Ishikawa (cell line): ENCODE results near the gene RAB31.
A peak's percentile ranks its signal among the peaks of the same experiment; 100 is the strongest.

ENCODE experiments used
- CEBPB ChIP-seq: IDR thresholded peaks from 2 replicates; pipeline ENCODE4 v1.6.1; 2012
- CREB1 ChIP-seq: IDR thresholded peaks from 2 replicates; pipeline ENCODE4 v1.6.1; 2012; ENCODE audit warnings: low read depth
- EGR1 ChIP-seq: IDR thresholded peaks from 2 replicates; pipeline ENCODE4 v1.6.1; 2012
- EP300 ChIP-seq: IDR thresholded peaks from 2 replicates; pipeline ENCODE4 v1.6.1; 2012; ENCODE audit warnings: borderline replicate concordance
- FOXM1 ChIP-seq: IDR thresholded peaks from 2 replicates; pipeline ENCODE4 v1.6.1; 2012; ENCODE audit warnings: low read depth, borderline replicate concordance
- MAX ChIP-seq: IDR thresholded peaks from 2 replicates; pipeline ENCODE4 v1.6.1; 2012
- NFIC ChIP-seq: IDR thresholded peaks from 2 replicates; pipeline ENCODE4 v1.6.1; 2012
- RAD21 ChIP-seq: IDR thresholded peaks from 2 replicates; pipeline ENCODE4 v1.6.1; 2012; ENCODE audit warnings: low read depth
- REST ChIP-seq: IDR thresholded peaks from 2 replicates; pipeline ENCODE4 v1.6.1; 2012; ENCODE audit warnings: low read depth, mild to moderate bottlenecking
- TAF1 ChIP-seq: IDR thresholded peaks from 2 replicates; pipeline ENCODE4 v1.6.1; 2012; ENCODE audit warnings: low read depth, mild to moderate bottlenecking
- TCF12 ChIP-seq: IDR thresholded peaks from 2 replicates; pipeline ENCODE4 v1.6.1; 2012; ENCODE audit warnings: low read depth
- TEAD4 ChIP-seq: IDR thresholded peaks from 2 replicates; pipeline ENCODE4 v1.6.1; 2012
- USF1 ChIP-seq: IDR thresholded peaks from 2 replicates; pipeline ENCODE4 v1.6.1; 2012
- YY1 ChIP-seq: IDR thresholded peaks from 2 replicates; pipeline ENCODE4 v1.6.1; 2012; ENCODE audit warnings: low read depth
- ZBTB7A ChIP-seq: IDR thresholded peaks from 2 replicates; pipeline ENCODE4 v1.6.1; 2012; ENCODE audit warnings: low read depth

RAB31 gene

GRCh38 chr18:9835113-9835755 lies 127.1 kb downstream of the RAB31 start:
- TF ChIP-seq NFIC (peak; percentile 28; the same call in 1 of the 2 replicates), USF1 (no peak), TEAD4 (peak; percentile 80), TAF1 (no peak), EP300 (peak; percentile 49; the same call in 1 of the 2 replicates), FOXM1 (peak; percentile 55; the same call in 1 of the 2 replicates), TCF12 (peak; percentile 66), YY1 (no peak), EGR1 (no peak), CREB1 (no peak), CEBPB (no peak), REST (no peak), RAD21 (0 out of 2 replicates have a peak, but pooled peaks have one; percentile 4), MAX (peak; percentile 48; the same call in 1 of the 2 replicates), ZBTB7A (no peak)

- TF ChIP-seq YY1 = no peak
- TF ChIP-seq RAD21 = no peak
- no peak for TF ChIP-seq CREB1
- no peak for TF ChIP-seq TAF1
- no peak for TF ChIP-seq MAX
- TF ChIP-seq EP300 = no peak
- TF ChIP-seq EGR1 = no peak
- no peak for TF ChIP-seq ZBTB7A
- TF ChIP-seq NFIC = no peak
- TF ChIP-seq REST = no peak
- TF ChIP-seq USF1 = no peak
- no peak for TF ChIP-seq FOXM1
- TF ChIP-seq TEAD4 = no peak
- no peak for TF ChIP-seq CEBPB
Measured at GRCh38 chr18:9835825-9836224, 127.7 kb downstream of the RAB31 start.

- no peak for TF ChIP-seq CREB1
- TF ChIP-seq ZBTB7A = no peak
- TF ChIP-seq FOXM1 = peak; percentile 37; the same call in 1 of the 2 replicates
- TF ChIP-seq EP300 = no peak
- TF ChIP-seq TAF1 = no peak
- TF ChIP-seq TEAD4 = peak; percentile 66
- no peak for TF ChIP-seq RAD21
- TF ChIP-seq MAX = no peak
- TF ChIP-seq NFIC = no peak
- no peak for TF ChIP-seq REST
- no peak for TF ChIP-seq EGR1
- TF ChIP-seq CEBPB = no peak
- no peak for TF ChIP-seq USF1
Measured at GRCh38 chr18:9838144-9838877, 130.2 kb downstream of the RAB31 start.
